HG03025 (cell line): ENCODE data around the gene NDUFS2.
"Not testable (repeated sequence)": the region's sequence is repeated elsewhere in the genome, so short reads cannot be mapped to it uniquely, and the experiment has no call there.

Source experiments
- ATAC-seq: cut with Tn5 transposase; IDR thresholded peaks from one replicate; pipeline ENCODE4 v1.9.1; 2021; ENCODE audit warnings: mild to moderate bottlenecking, moderate library complexity; ENCODE audit not compliant: unreplicated experiment, low FRiP score

Gene NDUFS2

DNA sequence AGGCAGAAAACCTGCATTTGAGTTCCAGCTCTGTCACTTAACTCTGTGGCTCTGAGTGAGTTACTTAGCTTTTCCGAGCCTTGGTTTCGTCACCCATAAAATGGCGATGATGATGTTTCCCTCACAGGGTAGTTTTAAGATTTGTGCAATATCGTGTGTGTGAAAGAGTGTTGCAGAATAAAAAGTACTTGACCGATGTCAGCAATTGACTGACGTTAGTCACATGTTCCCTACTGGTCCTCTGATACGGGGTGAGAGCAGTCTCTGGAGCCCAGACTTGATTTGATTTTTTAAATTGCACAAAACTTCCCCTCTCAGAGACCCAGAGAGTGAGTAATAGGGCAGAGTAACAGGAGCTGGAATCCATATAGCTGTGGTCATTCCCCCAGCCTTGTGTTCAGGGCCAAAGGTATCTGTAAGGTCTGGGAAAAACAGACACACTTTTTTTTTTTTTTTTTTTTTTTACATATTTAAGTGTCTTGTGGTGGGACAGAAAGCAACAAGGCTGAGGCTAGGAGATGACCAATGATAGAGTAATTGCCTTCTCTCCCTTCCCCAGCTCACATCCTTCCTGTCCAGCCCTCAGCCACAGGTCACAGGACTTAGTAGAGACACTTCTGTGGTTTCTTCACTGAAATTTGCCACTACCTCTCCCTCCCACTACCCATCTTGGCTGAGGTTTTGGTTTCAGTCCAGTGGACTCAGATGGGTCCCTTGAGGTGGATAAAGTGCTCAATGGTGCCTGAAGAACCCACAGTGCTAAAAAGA is 15.0 kb downstream of the NDUFS2 start:
- no peak for ATAC-seq

DNA sequence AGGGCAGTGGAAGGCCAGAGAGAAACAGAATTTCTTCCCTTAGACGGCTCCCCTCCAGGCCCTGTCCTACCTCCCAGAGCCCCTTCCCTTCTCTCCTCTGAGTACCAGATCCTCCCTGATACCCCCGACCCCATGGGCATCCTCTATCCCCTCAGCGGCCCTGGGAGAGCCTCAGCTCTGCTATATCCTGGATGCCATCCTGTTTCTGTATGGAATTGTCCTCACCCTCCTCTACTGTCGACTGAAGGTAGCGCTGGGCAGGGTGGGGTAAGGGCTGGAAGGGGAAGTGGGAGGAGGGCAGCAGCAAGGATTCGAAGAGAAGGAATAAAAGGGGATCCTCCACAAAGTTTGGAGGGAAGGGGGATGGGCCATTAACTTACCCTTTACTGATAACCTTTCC is 15.7 kb downstream of the NDUFS2 start:
- no peak for ATAC-seq

GRCh38 chr1:161218301-161219077 is 16.3 kb downstream of the NDUFS2 start:
- no peak for ATAC-seq

DNA sequence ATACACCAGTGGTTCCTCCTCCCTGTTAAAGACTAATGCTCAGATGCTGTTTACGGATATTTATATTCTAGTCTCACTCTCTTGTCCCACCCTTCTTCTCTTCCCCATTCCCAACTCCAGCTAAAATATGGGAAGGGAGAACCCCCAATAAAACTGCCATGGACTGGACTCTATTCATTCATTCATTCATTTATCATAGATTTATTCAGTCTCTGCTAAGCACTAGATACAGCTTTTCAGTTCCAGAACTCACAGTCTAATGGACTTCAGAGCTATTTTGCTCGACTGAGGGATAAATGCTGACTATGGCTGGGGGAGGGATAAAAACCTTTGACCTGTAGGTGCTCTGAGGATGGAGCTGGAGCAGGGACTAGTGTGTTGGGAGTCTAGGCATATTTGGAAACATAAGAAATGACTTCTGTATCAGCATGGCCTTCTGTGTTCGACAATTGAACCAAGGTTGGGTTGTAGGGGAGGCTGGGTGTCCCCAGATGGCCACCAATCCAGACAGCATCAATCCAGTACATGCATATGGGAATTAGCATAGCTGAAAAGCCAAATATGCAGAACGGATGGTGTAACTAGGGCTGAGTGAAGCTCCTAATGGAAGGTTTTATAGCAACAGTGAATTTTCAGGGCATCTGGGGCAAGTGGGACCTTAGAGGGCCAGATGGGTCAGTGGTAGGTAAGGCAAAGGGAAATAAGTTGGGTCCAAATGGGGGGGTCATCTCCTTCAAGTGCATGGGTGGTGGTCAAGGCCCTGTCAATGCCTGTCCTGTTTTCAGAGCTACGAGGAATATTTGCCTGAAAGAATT is 17.1 kb downstream of the NDUFS2 start:
- no peak for ATAC-seq

GRCh38 chr1:161220002-161220401 is 17.8 kb downstream of the NDUFS2 start:
- no peak for ATAC-seq

GRCh38 chr1:161222175-161223019 is 20.2 kb downstream of the NDUFS2 start:
- ATAC-seq = no peak

DNA sequence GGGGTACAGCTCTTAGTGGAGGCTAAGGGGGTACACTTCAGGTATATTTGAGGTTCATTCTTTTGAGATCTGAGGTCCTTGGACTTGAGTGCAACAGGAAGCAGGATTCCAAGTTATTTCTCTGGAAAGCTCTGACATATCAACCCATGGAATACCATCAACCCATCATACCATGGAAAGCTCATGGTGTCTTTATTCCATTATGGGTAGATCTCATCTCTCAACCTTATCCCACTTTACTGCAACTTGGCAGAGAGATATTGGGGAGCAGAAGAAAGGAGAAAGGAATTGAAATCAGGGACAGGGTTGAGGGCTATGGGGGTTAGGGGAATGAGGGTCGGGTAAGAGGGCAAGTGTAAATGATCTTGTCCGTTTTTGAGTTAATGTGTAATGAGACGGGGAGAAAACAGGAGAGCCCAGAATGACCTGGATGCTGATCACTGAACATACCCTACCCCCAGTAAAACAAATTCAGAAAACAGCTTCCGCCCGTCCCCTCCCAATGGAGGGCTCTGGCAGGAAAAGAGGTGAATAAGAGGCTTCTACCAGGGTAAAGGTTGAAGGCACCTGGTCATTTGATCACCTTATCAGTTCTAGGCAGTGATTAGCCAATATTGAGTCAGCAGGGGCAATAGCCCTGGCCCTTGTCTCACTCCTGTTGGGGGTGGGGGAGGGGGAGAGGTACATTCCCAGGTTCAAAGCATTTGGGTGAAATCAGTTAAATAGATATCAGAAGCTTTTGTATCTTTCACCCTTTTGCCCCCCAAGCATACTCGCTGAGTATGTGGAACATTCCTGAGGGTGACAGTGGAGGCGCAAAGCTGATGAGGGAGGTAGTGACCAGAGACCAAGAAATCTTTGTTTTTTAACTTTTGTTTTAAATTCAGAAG is 21.9 kb downstream of the NDUFS2 start:
- ATAC-seq = no peak

GRCh38 chr1:161224695-161225087 is 22.5 kb downstream of the NDUFS2 start:
- not testable (repeated sequence) for ATAC-seq

DNA sequence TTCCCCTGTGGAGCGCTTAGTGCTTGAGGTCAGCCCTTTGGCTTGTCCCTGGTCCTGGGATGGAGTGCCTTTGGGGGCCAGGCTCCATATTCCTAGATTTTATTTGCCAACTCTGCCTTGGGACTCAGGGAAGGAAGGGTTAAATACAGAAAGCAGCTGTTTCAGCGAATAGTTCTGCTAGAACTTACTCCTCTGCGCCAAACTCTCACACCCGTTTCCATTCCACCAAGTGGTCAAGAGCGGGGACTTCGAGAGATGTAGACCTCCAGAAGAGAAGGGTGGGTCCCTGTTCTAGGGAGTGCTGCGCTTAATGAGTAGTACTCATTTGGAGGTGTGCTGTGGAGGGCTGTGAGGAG is 23.0 kb downstream of the NDUFS2 start:
- no peak for ATAC-seq

DNA sequence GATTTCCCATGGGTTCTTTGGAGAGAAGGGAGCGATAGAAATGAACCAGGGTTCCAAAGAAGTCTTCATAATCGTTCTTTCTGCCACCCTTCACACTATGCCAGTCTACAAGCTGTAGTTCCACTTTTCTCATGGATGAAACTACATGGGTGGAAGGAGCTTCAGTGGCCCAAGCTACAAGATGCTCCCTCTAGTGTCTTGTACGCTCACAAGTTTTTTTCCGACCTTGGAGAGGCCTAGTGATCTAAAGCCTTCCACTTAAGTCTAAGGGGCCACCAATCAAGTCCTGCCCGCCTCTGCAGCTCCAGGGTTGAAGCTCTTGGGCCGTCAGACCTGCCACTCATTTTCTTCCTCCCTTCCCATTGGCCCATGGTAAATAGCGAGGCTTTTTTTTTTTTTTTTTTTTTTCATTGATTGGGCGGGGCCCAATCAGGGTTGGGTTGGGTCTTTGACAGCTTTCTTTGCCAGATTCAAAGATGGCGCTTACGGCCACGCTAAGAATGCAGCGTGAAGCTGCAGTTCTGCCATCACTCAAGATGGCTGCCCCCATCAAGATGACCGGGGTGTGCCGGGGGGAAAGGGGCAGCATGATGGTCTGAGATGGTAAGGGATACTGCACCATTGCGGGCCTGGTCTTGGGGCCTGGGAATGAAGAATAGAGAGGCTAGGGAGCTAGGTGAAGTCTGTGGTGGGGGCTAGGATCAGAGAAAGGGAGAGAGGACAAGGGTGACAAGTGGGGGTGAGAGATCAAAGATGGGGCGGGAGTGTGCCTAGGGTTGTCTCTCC is 23.6 kb downstream of the NDUFS2 start, which contains the start of gene TOMM40L:
Gene TOMM40L (plus strand): TSS at position 527 of the 786 bp plus-strand sequence. CDS start 430 bp downstream, outside the sequence.
- peak; percentile 93 for ATAC-seq

- no peak for ATAC-seq
These were observed 24.1 kb downstream of the NDUFS2 start for GRCh38 chr1:161226320-161226711.

- ATAC-seq = no peak
These were observed 24.6 kb downstream of the NDUFS2 start for GRCh38 chr1:161226759-161227158.

GRCh38 chr1:161227196-161227871 is 25.2 kb downstream of the NDUFS2 start:
- no peak for ATAC-seq

DNA sequence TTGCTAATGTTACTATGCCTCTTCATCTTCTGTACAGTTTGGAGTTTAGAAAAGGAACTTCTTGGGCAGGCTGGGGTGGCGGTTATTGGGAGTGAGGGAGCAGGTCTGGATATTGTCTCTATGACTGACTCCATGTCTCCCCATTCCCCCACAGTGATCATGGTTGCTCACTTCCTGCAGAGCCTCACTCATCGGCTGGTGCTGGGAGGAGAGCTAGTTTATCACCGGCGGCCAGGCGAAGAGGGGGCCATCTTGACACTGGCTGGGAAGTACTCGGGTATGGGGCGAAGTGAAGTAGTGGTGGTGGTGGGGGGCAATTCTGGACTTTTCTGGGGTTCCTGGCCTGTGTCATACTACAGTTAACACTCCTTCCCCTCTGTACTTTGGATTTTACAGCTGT is 25.9 kb downstream of the NDUFS2 start:
- ATAC-seq = no peak

DNA sequence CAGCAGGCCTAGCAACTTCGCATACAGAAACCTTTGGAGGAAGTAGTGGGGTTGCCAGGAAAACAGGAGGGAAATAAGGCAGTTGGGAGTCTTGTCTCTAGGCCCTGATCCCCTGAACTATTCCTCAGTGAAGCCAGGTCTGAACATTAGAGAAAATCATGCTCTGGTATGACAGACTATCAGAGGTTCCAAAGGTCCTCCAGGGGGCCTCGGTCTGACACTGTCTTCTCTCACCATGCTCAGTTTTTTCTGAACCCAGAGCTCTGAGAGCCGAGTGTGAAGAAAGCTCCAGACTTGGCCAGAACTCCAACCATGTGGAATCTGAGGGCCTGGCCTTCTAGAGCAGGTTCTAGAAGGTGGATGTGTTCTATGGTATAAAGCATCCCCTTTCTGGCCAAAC is 27.7 kb downstream of the NDUFS2 start:
- ATAC-seq = no peak

DNA sequence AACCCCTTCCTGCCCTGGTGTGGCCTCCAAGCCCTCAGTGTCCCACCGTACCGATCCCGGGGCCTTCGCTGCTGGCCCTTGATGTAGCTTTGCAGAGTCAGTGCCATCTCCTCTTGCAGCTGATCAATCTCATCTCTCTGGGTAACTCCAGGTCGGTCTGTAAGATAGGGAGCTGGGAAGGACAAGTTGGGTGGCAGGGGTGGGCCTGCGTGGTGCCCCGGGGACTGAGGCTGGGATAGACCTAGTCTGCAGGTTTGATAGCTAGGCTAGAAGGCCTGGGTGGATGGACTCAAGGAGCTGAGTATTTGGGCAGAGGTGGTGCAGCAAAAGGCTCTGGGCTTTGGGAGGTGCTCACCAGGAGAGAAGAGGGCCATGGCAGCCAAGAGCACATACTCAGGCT is 28.6 kb downstream of the NDUFS2 start:
- ATAC-seq = no peak

- no peak for ATAC-seq
These were observed 30.9 kb downstream of the NDUFS2 start for GRCh38 chr1:161233102-161233501.
